Keratinocyte (primary cell): ENCODE results near the gene PRPF6.

Experiments
- EZH2 ChIP-seq: IDR thresholded peaks from one replicate; pipeline ENCODE4 v1.6.1; 2012; ENCODE audit warnings: inconsistent platforms, mild to moderate bottlenecking, low read length, moderate library complexity
- TF ChIP-seq, protein P1 (sequence below), 3 experiments: IDR thresholded peaks in 1 of 3; conservative IDR thresholded peaks in 1 of 3; optimal IDR thresholded peaks in 1 of 3; 2 replicates in 2 of 3; 3 replicates in 1 of 3; pipeline versions ENCODE3 to v1.5.1; 2011; ENCODE audit warnings: low read length in 3 of 3, mild to moderate bottlenecking in 3 of 3, moderate library complexity in 2 of 3, control low read depth in 1 of 3, inconsistent platforms in 1 of 3; ENCODE audit not compliant: insufficient read depth in 2 of 3; ENCODE audit errors: extremely low read depth in 1 of 3

DNA sequence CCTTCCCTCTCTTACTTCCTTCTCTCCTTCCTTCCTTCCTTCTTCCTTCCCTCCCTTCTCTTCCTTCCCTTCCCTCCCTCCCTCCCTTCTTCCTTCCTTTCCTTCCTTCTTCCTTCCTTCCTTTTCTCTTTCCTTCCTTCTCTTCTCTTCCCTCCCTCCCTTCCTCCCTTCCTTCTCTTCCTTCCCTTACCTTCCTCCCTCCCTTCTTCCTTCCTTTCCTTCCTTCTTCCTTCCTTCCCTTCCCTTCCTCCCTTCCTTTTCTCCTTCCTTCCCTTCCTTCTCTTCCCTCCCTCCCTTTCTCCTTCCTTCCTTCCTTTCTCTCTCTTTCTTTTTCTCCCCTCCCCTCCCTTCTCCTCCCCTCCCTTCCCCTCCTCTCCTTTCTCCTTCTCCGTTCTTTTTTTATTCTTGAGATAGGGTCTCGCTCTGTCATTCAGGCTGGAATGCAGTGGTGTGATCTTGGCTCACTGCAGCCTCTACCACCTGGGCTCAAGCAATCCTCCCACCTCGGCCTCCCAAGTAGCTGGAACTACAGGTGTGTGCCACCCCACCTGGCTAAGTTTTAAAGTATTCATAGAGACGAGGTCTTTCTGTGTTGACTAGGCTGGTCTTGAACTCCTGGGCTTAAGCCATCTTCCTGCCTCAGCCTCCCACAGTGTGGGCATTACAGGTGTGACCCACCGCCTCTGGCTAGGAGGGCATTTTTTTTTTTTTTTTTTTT lies 10.1 kb upstream of the PRPF6 start:
- TF ChIP-seq EZH2: no peak
- TF ChIP-seq, protein P1, sequence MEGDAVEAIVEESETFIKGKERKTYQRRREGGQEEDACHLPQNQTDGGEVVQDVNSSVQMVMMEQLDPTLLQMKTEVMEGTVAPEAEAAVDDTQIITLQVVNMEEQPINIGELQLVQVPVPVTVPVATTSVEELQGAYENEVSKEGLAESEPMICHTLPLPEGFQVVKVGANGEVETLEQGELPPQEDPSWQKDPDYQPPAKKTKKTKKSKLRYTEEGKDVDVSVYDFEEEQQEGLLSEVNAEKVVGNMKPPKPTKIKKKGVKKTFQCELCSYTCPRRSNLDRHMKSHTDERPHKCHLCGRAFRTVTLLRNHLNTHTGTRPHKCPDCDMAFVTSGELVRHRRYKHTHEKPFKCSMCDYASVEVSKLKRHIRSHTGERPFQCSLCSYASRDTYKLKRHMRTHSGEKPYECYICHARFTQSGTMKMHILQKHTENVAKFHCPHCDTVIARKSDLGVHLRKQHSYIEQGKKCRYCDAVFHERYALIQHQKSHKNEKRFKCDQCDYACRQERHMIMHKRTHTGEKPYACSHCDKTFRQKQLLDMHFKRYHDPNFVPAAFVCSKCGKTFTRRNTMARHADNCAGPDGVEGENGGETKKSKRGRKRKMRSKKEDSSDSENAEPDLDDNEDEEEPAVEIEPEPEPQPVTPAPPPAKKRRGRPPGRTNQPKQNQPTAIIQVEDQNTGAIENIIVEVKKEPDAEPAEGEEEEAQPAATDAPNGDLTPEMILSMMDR (optimal IDR thresholded peaks at IDR 0.05 in 1 of 3, IDR thresholded peaks at IDR 0.05 in 1 of 3, conservative IDR thresholded peaks at IDR 0.05 in 1 of 3; ENCODE audit: extremely low read depth in 1 of 3, insufficient read depth in 2 of 3, low read length in 3 of 3): no peak
